Stimulated activated CD4-positive, alpha-beta T cell treated with anti-CD3 and anti-CD28 coated beads, TNF-alpha, amount 100 ng/mL, for 48 hours (primary cell): ENCODE data around the gene TRPM5.
A peak's percentile ranks its signal among the peaks of the same experiment; 100 is the strongest.
"Not testable (repeated sequence)": the region's sequence is repeated elsewhere in the genome, so short reads cannot be mapped to it uniquely, and the experiment has no call there.

ENCODE experiments used
- DNase-seq, 3 donors: peaks; one replicate each; pipeline ENCODE4 v3.0.0-alpha.2; 2020; ENCODE audit warnings: low read depth in 3 of 3

TRPM5 gene, protein sequence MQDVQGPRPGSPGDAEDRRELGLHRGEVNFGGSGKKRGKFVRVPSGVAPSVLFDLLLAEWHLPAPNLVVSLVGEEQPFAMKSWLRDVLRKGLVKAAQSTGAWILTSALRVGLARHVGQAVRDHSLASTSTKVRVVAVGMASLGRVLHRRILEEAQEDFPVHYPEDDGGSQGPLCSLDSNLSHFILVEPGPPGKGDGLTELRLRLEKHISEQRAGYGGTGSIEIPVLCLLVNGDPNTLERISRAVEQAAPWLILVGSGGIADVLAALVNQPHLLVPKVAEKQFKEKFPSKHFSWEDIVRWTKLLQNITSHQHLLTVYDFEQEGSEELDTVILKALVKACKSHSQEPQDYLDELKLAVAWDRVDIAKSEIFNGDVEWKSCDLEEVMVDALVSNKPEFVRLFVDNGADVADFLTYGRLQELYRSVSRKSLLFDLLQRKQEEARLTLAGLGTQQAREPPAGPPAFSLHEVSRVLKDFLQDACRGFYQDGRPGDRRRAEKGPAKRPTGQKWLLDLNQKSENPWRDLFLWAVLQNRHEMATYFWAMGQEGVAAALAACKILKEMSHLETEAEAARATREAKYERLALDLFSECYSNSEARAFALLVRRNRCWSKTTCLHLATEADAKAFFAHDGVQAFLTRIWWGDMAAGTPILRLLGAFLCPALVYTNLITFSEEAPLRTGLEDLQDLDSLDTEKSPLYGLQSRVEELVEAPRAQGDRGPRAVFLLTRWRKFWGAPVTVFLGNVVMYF (N-terminal part only)

DNA sequence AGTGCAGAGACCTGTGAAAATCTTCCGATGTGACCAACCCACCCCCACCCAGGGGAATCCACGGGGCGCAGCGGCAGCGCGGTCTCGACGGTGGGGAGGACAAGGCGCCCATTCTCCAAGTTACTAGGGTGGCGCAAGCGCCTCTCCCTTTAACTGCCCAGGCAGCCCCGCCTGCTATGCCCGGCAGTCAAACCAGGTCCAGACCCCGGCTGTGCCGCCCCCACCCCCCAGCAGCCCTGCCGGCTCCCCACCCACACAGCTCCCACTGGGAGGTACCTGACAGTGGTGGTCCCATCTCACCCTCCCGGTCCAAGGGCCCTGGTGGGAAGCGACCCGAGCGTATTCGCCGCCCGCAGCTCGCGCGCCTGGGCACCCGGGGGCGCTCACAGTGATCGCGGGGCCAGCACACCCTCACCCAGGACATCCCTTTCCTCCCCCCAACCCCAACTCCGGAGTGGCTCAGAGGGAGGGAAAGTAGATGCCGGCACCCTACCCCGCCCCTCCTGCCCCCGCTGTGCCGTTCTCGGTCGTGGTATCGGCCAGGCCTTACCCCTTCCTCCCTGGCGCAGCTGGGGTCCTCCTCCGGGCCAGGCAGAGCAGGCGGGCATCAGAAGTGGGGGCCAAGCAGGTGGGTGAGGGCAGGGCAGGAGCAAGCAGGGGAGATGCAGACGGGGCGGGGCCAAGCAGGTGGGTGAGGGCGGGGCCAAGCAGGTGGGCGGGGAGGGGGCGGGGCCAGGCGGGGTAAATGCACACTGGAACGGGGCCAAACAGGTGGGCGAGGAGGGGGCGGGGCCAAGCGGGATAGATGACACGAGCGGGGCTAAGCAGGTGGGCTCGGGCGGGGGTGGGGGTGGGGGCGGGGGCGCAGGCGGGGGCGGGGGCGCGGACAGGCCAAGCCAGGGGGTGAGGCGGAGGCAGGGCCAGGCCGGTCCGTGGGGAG lies at the start of gene TRPM5:
Gene TRPM5 (minus strand): TSS at position 634 of the 940 bp plus-strand sequence. CDS start 21,478 bp downstream, outside the sequence.
- DNase-seq: peak; percentile 57 to 86 (median 61)

DNA sequence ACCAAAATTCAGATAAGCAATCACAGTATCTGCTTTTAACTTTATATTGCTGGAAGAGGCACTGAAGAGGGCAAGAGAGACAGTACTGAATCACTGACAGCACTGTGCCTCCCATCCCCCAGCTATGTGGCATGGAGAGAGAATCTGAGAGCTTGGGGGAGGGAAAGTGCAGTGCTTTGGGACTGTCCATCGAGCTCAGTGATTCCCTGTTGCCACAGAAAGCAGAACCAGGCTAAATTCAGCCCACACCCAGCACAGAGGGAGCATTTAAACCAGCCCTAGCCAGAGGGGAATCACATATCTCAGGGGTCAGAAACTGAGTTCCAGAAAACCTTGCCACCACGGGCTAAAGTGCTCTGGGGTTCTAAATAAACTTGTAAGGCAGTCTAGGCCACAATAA lies 44.8 kb upstream of the TRPM5 start:
- DNase-seq: no peak

DNA sequence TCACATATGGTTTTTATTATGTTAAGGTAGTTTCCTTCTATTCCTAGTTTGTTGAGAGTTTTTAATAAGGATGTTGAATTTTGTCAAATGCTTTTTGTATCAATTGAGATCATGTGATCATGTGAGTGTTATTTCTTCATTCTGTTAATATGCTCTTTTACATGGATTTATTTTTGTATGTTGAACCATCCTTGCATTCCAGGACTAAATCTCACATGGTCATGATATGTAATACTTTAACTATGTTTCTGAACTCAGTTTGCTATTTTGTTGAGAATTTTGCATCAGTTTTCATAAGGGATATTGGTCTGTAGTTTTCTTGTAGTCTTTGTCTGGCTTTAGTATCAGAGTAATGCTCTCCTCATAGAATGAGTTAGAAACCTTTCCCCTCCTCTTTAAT lies 43.7 kb upstream of the TRPM5 start:
- DNase-seq: no peak

DNA sequence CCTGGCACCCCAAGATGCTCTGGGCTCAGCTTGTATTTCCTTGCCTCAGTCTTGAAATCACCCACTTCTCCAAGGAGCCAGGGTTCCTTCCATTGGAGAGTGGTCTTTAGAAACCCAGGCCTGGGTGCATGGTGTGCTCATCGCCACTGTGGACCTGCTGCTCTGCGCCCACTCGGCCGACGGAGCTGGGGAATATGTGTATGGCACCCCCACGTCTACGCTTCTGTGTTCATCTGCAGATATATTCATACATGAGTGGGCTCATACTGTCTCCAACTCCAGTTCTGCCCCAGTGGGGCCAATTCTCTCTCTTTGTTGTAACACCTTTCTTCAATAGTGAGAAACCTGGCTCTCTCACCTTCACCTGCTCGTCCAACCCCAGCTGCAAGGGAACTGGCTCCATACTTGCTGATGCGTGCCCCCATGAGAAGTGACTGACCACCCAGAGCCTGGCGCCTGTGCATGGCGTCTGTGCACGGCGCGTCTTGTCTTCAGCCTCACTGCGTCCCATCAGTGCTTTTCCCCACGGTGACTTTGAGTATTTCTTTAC lies 40.3 kb upstream of the TRPM5 start:
- no peak for DNase-seq

DNA sequence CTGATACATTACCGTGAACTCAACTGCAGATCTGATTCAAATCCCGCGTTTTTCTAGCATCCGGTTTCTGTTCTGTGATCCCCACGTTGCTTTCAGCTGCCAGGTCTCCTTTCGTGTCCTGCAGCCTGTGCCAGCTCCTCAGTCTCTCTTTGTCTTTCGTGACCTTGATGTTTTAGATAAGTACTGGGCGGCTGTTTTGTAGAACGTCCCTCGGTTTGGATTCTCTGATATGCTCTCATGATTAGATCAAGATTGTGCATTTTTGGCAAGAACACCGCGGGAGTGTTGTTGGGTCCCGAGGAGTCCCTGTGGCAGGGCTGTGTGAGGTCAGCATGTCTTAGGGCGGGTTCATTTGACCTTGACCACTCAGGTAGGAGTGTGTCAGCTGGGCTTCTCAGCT lies 39.1 kb upstream of the TRPM5 start:
- DNase-seq: no peak

DNA sequence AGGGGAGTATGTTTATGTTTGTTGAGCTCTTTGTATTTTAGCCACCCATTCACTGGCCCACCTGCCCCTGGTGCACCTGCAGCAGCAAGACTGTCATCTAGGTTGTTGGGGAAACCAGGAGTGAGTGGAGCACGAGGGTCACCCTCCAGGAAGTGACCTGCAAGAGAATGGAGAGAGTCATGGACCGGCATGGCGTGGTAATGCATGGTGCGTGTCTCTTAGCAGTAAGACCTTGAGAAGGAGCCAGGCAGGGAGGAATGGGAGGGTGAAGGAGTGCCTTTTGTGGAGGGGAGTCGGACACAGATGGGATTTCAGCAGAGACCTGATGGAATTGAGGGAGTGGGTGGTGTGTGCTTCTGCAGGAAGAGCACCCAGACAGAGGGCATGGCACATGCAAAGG lies 38.4 kb upstream of the TRPM5 start:
- no peak for DNase-seq

DNA sequence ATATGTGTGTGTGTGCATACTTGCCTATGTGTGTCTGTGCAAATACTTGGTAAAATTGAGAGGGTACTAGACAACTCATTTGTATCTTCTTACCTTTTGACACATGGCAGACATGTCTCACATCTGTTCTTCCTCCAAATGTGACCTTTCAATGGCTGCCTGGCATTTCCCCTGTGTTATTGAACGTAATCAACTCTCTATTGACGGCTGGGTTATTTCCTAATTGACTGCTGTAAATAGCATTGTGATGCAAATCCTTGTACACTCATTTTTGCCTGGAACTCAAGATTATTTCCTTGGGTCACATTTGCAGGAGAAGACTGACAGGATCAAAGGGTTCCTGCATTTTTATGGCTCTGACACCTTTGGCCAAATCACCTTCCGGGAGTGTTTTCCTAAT lies 37.9 kb upstream of the TRPM5 start:
- DNase-seq: no peak

DNA sequence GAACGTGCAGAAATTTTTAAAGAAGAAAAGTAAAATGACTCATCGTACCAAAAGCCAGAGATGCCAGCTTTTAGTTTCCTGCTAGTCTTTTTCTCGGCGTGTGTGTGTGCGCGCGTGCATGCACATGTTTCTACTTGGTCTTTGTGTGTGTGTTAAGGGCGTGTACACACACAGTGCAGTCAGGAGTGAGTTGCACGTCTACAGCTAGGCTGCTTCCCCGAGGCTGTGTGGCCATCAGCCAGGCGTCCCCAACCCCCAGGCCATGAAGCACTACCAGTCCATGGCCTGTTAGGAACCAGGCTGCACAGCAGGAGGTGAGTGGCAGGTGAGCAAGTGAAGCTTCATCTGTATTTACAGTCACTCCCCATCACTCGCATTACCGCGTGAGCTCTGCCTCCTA lies 36.9 kb upstream of the TRPM5 start:
- no peak for DNase-seq

DNA sequence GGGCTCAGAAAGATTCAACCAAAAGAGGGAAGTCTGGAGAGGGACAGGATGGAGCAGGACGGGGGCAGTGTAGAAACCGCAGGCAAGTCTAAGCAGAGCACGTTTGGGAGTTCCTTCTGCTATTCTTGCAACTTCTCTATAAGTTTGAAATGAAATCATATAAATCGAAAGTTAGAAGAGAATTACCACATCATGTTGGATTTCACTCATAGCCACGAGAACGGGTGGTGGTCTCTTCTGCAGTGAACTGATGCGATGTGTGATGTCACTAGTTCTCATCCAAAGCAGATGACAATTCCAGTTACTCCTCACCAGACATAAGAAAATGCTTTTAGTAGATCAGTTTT lies 36.5 kb upstream of the TRPM5 start:
- no peak for DNase-seq

DNA sequence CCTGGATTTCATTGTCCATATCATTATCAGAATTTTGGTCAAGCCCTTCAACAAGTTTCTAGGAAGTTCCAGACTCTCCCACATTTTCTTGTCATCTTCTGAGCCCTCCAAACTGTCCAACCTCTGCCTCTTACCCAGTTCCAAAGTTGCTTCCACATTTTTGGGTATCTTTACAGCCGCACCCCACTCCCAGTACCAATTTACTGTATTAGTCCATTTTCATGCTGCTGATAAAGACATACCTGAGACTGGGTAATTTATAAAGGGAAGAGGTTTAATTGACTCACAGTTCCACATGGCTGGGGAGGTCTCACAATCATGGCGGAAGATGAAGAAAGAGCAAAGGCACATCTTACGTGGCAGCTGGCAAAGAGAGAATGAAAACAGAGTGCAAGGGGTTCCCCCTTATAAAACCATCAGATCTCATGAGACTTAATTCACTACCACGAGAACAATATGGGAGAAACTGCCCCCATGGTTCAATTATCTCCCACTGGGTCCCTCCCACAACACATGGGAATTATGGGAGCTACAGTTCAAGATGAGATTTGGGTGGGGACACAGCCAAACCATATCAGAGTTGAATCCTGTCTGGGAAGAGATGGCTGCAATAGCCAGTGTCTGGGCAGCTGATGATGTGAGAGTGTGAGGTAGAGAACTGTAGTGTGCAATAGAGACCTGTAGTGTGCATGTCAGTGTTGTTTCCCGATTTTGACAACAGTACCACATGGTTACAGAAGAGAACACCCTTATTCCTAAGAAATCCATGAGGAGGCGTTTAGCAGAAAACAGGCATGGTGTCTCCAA lies 36.0 kb upstream of the TRPM5 start:
- not testable (repeated sequence) for DNase-seq

DNA sequence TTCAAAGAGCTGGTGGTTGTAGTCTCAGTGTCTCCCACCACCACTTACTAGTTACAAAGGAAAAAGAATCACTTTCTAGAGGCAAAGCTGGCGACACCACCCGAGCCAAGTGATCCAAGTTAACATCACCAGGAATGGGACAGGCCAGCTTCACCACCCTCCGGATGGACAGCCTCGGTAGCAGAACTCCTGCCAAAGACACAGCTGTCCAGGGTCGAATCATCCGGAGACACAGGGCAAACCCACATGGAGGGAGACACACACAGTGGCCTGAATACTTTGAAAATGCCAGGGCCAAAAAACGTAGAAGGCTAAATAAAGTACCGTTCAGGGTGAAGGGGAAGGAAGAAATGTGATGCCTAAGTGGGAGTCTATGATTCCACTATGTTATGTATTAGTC lies 33.6 kb upstream of the TRPM5 start:
- DNase-seq: no peak

DNA sequence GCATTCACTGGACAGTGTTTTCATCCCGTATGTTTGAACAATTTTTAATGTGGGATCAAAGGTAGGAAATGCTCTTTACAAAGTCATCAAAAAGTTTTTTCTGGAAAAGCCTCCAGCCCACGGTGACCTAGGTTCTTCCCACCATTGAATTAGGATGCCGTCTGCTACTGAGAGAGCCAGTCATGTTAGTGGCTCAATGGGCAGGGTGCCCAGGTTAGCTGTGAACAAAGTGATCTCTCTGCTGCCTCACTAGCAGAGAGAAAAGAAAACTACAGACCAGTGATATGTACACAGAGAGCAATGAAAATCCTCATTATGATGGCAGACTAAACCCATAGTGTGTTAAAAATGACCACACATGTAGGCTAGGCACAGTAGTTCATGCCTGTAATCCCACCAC lies 32.9 kb upstream of the TRPM5 start:
- no peak for DNase-seq

DNA sequence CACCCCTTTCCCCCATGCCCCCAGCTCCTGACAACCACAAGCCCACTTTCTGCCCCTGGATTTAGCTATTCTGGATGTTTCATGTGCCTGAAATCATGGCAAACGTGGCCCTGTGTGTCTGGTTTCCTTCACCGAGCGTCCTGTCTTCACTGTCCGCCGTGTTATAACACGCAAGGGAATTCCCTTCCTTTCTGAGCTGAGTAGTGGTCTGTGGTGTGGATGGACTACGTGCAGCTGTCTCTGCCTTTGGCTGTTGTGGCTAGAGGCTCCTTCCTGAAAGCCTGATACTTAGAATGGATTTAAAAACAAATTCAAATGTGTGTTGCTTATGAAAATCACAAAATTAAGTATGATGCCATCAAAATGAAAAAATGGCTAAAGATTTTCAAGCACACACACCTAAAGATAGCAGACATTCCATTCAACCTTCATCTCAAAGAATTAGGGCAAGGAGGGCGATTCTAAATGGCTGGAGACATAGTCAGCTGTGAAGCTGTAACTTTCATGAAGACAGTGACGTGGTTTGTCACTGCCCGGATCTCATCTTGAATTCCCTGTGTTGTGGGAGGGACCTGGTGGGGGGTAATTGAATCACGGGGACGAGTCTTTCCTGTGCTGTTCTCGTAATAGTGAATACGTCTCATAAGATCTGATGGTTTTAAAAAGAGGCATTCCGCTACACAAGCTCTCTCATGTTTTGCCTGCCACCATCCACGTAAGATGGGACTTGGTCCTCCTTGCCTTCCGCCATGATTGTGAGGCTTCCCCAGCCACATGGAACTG lies 31.0 kb upstream of the TRPM5 start:
- no peak for DNase-seq

DNA sequence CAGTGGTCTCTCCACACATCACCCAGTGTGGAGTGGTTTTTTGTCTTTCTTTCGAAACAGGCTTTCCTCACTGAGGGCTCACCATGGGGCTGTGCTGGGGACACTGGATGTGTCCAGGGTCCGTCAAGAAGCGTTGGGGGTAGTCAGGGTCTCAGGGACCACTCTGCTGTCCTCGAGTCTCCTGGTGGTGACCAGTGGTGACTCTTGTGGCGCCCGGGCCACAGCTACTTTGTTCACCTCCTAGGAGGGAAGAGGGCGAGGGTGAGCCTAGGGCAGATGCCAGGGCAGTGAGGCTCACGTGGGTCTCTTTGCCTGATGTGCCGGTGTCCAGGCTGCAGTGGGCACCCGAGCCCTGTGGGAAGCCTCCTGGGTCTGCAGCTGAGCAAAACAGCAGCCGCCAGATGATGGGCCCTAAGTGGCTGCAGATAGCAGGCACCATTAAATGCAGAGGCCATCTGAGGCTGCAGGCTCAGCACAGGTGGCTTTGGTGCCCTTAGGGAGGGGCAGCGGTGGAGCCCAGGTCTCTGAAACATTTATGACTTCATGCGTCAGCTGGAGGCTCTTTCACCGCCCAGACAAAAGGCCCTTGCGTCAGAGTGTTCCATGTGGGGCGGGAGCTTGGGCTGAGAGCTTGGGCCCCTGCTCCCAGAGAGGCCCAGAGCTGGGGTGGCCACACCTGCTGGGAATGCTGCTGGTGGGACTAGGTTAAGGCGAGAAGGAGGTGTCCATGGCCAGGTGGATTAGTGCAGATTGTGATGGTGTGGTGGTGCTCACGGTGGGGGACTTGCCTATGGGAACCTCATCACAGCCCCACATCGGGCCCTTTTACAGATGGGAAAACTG lies 30.0 kb upstream of the TRPM5 start:
- DNase-seq: no peak

DNA sequence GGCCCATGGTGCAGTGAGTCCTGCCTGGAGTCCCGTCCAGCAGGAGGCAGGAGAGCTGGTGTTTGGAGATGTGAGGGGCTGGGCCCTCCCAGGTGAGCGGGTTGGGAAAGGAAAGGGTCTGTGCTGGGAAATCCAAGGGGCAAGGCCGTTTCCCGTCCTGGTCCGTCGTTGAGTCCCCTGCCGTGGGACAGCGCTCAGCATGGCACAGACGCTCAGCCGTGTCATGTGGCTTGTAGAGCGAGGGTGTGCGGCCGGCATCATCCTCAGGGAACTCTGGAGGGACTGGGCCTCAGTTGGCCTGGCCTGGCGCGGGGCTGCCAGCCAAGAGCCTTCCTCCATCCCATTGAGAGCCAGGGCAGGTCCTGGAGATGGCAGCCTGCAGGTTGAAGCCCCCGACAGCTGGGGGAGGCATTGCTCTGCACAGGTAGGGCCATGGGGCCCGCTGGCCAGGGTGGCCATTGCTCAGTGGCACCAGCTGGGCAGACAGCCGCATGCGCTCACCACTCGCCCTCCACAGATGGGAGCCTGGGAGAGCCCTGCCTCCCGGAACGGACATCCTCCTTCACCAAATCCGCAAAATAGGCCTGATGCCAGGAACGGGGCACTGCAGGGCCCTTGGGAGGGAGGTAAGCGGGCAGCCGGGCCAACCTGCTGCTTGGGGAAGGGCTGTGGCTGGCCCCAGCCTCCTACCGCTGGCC lies 29.2 kb upstream of the TRPM5 start:
- no peak for DNase-seq

DNA sequence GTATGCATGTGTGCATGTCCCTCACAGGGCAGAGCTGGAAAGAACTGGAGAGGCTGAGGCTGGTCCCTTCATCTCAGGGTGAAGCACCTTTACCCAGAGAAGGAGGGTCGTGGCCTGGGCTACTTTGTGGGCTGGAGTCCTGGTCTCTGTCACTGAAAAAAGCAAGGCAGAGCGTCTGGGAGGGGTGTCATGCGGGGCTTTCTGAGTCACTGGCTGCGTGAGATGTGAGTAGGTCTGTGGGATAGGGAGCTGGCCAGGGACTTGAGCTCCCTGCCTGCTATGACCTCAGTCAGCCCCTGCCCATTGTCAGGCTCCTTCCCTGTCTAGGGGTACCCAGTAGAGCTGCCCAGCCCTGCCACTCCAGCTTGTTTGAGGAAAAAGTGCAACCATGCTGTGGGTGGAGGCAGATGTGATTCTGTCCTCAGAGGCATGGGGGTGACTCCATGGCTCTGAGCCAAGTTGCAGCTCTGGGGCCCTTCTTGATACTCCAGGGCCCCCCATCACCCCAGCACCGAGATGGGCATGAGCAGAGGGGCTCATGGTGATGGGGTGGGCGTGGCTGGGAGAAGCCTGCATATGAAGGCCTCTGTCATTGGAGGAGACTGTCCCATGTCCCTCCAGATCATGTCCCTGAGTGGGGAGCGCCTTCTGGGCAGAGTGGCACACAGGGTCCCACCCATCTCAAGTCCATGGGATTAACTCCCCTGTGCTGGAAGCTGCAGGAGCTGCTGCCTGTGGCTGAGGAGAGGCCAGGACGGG lies 28.3 kb upstream of the TRPM5 start:
- DNase-seq: no peak

DNA sequence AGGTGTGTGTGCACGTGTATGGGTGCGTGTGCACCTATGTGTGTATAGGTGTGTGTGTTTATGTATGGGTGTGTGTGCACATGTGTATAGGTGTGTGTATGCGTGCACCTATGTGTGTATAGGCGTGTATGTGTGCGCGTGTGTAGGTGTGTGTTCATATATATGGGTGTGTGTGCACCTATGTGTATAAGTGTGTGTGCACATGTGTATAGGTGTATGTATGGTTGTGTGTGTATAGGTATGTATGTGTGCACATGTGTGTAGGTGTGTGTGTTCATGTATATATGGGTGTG lies 27.4 kb upstream of the TRPM5 start:
- no peak for DNase-seq
